H1 (cell line): Measurements from ENCODE around the gene FAM9B. TPM values are rescaled to one million over a fixed set of nuclear protein-coding genes. Genes with fewer than 3 reads are reported as not detected.

Source experiments
- CTCF ChIA-PET: fragments of 300-600 bp; sonication (Branson Sonifier 250); formaldehyde crosslinking; loops from one replicate; lab custom pipeline; 2021; ENCODE audit not compliant: partially characterized antibody; lab: Charles Lee
- POLR2A ChIA-PET: fragments of 300-600 bp; sonication (Branson Sonifier 250); formaldehyde crosslinking; loops from one replicate; lab custom pipeline; 2021; ENCODE audit warnings: inconsistent platforms; ENCODE audit not compliant: partially characterized antibody; lab: Charles Lee
- DNase-seq, 2 experiments: peaks; one replicate each; pipeline versions ENCODE4 v3.0.0 to v3.0.0-alpha.2; 2010 to 2022; ENCODE audit warnings: low spot score in 2 of 2, low read depth in 1 of 2, mixed read lengths in 1 of 2
- FAIRE-seq: peaks from 2 replicates; lab custom pipeline; 2011; peaks lifted over from hg19 to GRCh38; lab: Jason Lieb, UNC
- H2AFZ ChIP-seq: 2 replicates; pipeline ENCODE4 v1.8.1; 2012; ENCODE audit warnings: low read length, inconsistent platforms
- H2AK5ac ChIP-seq: 2 replicates; pipeline ENCODE4 v1.6.1; 2013; ENCODE audit warnings: low read depth, low read length
- H2BK120ac ChIP-seq: replicated peaks from 2 replicates; pipeline ENCODE3; 2013; ENCODE audit warnings: low read depth, low read length, inconsistent platforms
- H2BK12ac ChIP-seq: 2 replicates; pipeline ENCODE4 v1.6.1; 2013; ENCODE audit warnings: low read depth, low read length
- H2BK15ac ChIP-seq: 2 replicates; pipeline ENCODE4 v1.6.1; 2013; ENCODE audit warnings: low read length
- H2BK20ac ChIP-seq: 2 replicates; pipeline ENCODE4 v1.6.1; 2013; ENCODE audit warnings: low read length
- H2BK5ac ChIP-seq: 2 replicates; pipeline ENCODE4 v1.6.1; 2013; ENCODE audit warnings: low read depth, low read length
- H3K14ac ChIP-seq: 2 replicates; pipeline ENCODE4 v1.6.1; 2013; ENCODE audit warnings: inconsistent platforms; ENCODE audit not compliant: insufficient read length
- H3K18ac ChIP-seq: 2 replicates; pipeline ENCODE4 v1.6.1; 2013; ENCODE audit warnings: low read length; ENCODE audit errors: extremely low read depth
- H3K23ac ChIP-seq: 2 replicates; pipeline ENCODE4 v1.6.1; 2013; ENCODE audit warnings: inconsistent platforms; ENCODE audit not compliant: insufficient read length
- H3K23me2 ChIP-seq: 2 replicates; pipeline ENCODE4 v1.6.1; 2013; ENCODE audit warnings: low read depth, low read length
- H3K27ac ChIP-seq: 2 replicates; pipeline ENCODE4 v1.6.1; 2011; ENCODE audit warnings: low read depth, low read length, inconsistent platforms
- H3K27me3 ChIP-seq, 4 experiments: replicated peaks in 1 of 4; 1 replicate in 1 of 4; 2 replicates in 3 of 4; pipeline versions ENCODE4 v1.6.1 to v1.8.1; 2011 to 2013; ENCODE audit warnings: low read length in 3 of 4, mild to moderate bottlenecking in 3 of 4, inconsistent platforms in 2 of 4, mixed read lengths in 2 of 4, moderate library complexity in 1 of 4; ENCODE audit not compliant: control insufficient read depth in 3 of 4, insufficient read depth in 3 of 4; ENCODE audit errors: extremely low read depth in 1 of 4
- H3K36me3 ChIP-seq, 4 experiments: 2 replicates each; pipeline versions ENCODE4 v1.6.1 to v1.8.1; 2011 to 2013; ENCODE audit warnings: mild to moderate bottlenecking in 4 of 4, low read length in 3 of 4, moderate library complexity in 2 of 4, control low read depth in 1 of 4, inconsistent platforms in 1 of 4; ENCODE audit not compliant: insufficient read depth in 4 of 4, control insufficient read depth in 2 of 4
- H3K4ac ChIP-seq: replicated peaks from 2 replicates; pipeline ENCODE3; 2013; ENCODE audit warnings: low read length, low read depth, mixed read lengths, inconsistent platforms; ENCODE audit not compliant: insufficient read length
- H3K4me1 ChIP-seq, 4 experiments: replicated peaks in 1 of 4; 1 replicate in 1 of 4; 2 replicates in 3 of 4; pipeline versions ENCODE4 v1.6.1 to v1.8.1; 2011 to 2013; ENCODE audit warnings: low read length in 3 of 4, inconsistent platforms in 2 of 4, mixed read lengths in 1 of 4; ENCODE audit not compliant: insufficient read depth in 4 of 4, control insufficient read depth in 3 of 4
- H3K4me2 ChIP-seq, 2 experiments: 2 replicates each; pipeline versions ENCODE4 v1.6.1 to v1.8.1; 2011 to 2013; ENCODE audit warnings: low read depth in 2 of 2, low read length in 2 of 2, control low read depth in 1 of 2, inconsistent platforms in 1 of 2, mild to moderate bottlenecking in 1 of 2; ENCODE audit not compliant: insufficient read depth in 1 of 2
- H3K4me3 ChIP-seq, 4 experiments: fragments of 200-600, 300-600 bp in 1 of 4; sonication (generic), shearing (Covaris generic), sonication (Bioruptor Twin) in 1 of 4; 2 replicates each; pipeline versions ENCODE4 v1.5.1 to v1.8.1; 2011 to 2016; ENCODE audit warnings: low read length in 4 of 4, low read depth in 3 of 4, control low read depth in 2 of 4, inconsistent platforms in 2 of 4, mild to moderate bottlenecking in 2 of 4, mixed read lengths in 1 of 4, moderate library complexity in 1 of 4; ENCODE audit not compliant: insufficient read depth in 2 of 4; ENCODE audit errors: extremely low read depth in 1 of 4
- H3K56ac ChIP-seq: replicated peaks from 2 replicates; pipeline ENCODE3; 2013; ENCODE audit warnings: low read depth, mild to moderate bottlenecking, mixed read lengths, low read length, inconsistent platforms; ENCODE audit not compliant: insufficient read length
- H3K79me1 ChIP-seq: 2 replicates; pipeline ENCODE4 v1.6.1; 2013; ENCODE audit warnings: low read depth, low read length, control low read depth
- H3K79me2 ChIP-seq, 2 experiments: 2 replicates each; pipeline versions ENCODE4 v1.6.1 to v1.8.1; 2012 to 2013; ENCODE audit warnings: low read length in 2 of 2, mild to moderate bottlenecking in 2 of 2, inconsistent platforms in 1 of 2; ENCODE audit not compliant: insufficient read depth in 2 of 2, control insufficient read depth in 1 of 2
- H3K9ac ChIP-seq, 4 experiments: replicated peaks in 1 of 4; 1 replicate in 1 of 4; 2 replicates in 3 of 4; pipeline versions ENCODE4 v1.6.1 to v1.8.1; 2011 to 2013; ENCODE audit warnings: low read depth in 3 of 4, low read length in 3 of 4, control low read depth in 2 of 4, mild to moderate bottlenecking in 2 of 4, moderate library complexity in 2 of 4, inconsistent platforms in 1 of 4; ENCODE audit errors: extremely low read depth in 1 of 4
- H3K9me3 ChIP-seq, 2 experiments: 2 replicates each; pipeline versions ENCODE4 v1.6.1 to v1.8.1; 2012 to 2013; ENCODE audit warnings: mild to moderate bottlenecking in 2 of 2, moderate library complexity in 2 of 2, control low read depth in 1 of 2, inconsistent platforms in 1 of 2, low read depth in 1 of 2, low read length in 1 of 2, mixed read lengths in 1 of 2; ENCODE audit not compliant: insufficient read depth in 2 of 2
- H4K20me1 ChIP-seq, 2 experiments: replicated peaks in 1 of 2; 2 replicates each; pipeline versions ENCODE3 to v1.8.1; 2011 to 2013; ENCODE audit warnings: inconsistent platforms in 2 of 2, low read length in 2 of 2, mild to moderate bottlenecking in 1 of 2; ENCODE audit not compliant: insufficient read depth in 2 of 2, control insufficient read depth in 1 of 2
- H4K5ac ChIP-seq: 2 replicates; pipeline ENCODE4 v1.6.1; 2013; ENCODE audit warnings: low read length, low read depth, mixed read lengths, inconsistent platforms; ENCODE audit not compliant: insufficient read length
- H4K8ac ChIP-seq: 2 replicates; pipeline ENCODE4 v1.8.0; 2013; ENCODE audit warnings: mild to moderate bottlenecking, moderate library complexity, low read length, inconsistent platforms; ENCODE audit not compliant: insufficient read depth; ENCODE audit errors: extremely low read depth
- H4K91ac ChIP-seq: replicated peaks from 2 replicates; pipeline ENCODE3; 2013; ENCODE audit warnings: low read length, mixed read lengths, inconsistent platforms; ENCODE audit not compliant: insufficient read length
- NANOG ChIP-seq: IDR thresholded peaks from 2 replicates; pipeline ENCODE4 v1.6.1; 2011; ENCODE audit warnings: low read length, low read depth, mild to moderate bottlenecking, inconsistent platforms; ENCODE audit not compliant: insufficient read depth, poor library complexity, severe bottlenecking
- POU5F1 ChIP-seq: IDR thresholded peaks from 2 replicates; pipeline ENCODE4 v1.6.1; 2011; ENCODE audit warnings: low read depth, mild to moderate bottlenecking, low read length, moderate library complexity
- RBBP5 ChIP-seq: IDR thresholded peaks from 2 replicates; pipeline ENCODE4 v1.7.1; 2012; ENCODE audit warnings: low read depth, mild to moderate bottlenecking, inconsistent platforms, low read length, moderate library complexity, borderline replicate concordance
- SAP30 ChIP-seq: fragments of 300-600 bp; sonication (generic); IDR thresholded peaks from 2 replicates; pipeline ENCODE4 v1.7.1; 2012; ENCODE audit warnings: low read length, moderate library complexity, mild to moderate bottlenecking, inconsistent platforms; ENCODE audit not compliant: insufficient read depth, insufficient replicate concordance
- SIRT6 ChIP-seq: IDR thresholded peaks from one replicate; pipeline ENCODE4 v1.7.1; 2012; ENCODE audit warnings: low read length, inconsistent platforms
- SP1 ChIP-seq: IDR thresholded peaks from 2 replicates; pipeline ENCODE4 v1.6.1; 2011; ENCODE audit warnings: low read depth, low read length
- WGBS, 2 experiments: shearing (Covaris generic) in 1 of 2; methylation state at CpG; one replicate each; pipeline versions ENCODE4 v1.1.6 to v1.1.7; 2013 to 2015; ENCODE audit warnings: low lambda C conversion rate in 2 of 2, mixed read lengths in 2 of 2, inconsistent platforms in 1 of 2, low coverage in 1 of 2, missing lambda C conversion rate in 1 of 2; ENCODE audit not compliant: insufficient replicate concordance in 2 of 2, insufficient coverage in 1 of 2, insufficient read length in 1 of 2; ENCODE audit errors: extremely low coverage in 1 of 2, missing lambda C conversion rate in 1 of 2; 5-methylcytosine and 5-hydroxymethylcytosine counted together
- polyA plus RNA-seq, 7 experiments: library from polyadenylated mRNA; depleted of rRNA in 3 of 7; stranded (reverse) in 5 of 7; unstranded in 2 of 7; fragments of >200 nt in 5 of 7; fragments of 200-250 nt in 2 of 7; gene quantifications; 1 replicate in 5 of 7; 2 replicates in 1 of 7; 4 replicates in 1 of 7; pipeline versions ENCODE4 v1.2.1 to v1.2.3, GENCODE V29; 2011 to 2013; ENCODE audit warnings: missing spikeins in 2 of 7, mixed read lengths in 2 of 7
- total RNA-seq: library from RNA; stranded (reverse); fragmentation: NEBNext Ultra II Directional; extraction: Animal tissue kit (Norgen Biotek cat#: 25700); gene quantifications from 2 replicates; pipeline ENCODE4 v1.2.1, GENCODE V29; 2021
- TF ChIP-seq, protein P1 (sequence below): IDR thresholded peaks from 2 replicates; pipeline ENCODE4 v1.6.1; 2012; ENCODE audit warnings: low read length, inconsistent platforms

Gene FAM9B
- total and polyA plus RNA-seq, 2 of the 8 experiments (the other 6 are each of a cell fraction or from before 2014, with no cell fraction given): not detected

DNA sequence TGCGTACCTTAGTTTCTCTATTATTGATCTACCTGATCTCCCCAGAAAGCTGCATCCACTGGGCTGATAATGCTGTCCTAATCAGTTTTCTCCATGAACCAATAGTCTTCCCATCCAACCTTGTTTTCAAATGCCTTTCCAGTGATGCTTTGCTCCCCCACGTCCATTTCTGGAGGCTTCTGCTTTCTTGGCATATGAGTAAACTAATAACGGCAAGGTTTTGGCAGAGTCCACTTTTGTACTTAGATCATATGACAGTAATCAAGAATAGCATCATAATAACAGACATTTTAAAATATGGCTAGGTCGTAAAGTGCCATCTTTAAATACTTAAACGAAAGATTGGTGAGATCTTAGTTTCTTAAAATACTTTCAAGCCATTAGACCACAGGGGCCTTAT lies 38.4 kb upstream of the FAM9B start:
- Histone ChIP-seq H3K9ac (no peak overlapping the region), H4K5ac (no peak overlapping the region), H4K20me1 (no peaks in the 10 kb centered on the region), H3K4me1 (no peaks in the 10 kb centered on the region), H3K79me2 (no peaks in the 10 kb centered on the region), H2BK20ac (no peak overlapping the region), H2BK120ac (no peak overlapping the region), H2BK12ac (no peak overlapping the region), H2AK5ac (no peak overlapping the region), H3K4ac (no peak overlapping the region), H2BK15ac (no peak overlapping the region), H4K91ac (no peak overlapping the region), H4K8ac (no peak overlapping the region), H3K9me3 (no peaks in the 10 kb centered on the region), H3K23ac (no peak overlapping the region), H3K4me3 (no peak overlapping the region), H3K27me3 (no peaks in the 10 kb centered on the region), H3K36me3 (no peaks in the 10 kb centered on the region), H3K4me2 (no peak overlapping the region), H3K18ac (no peak overlapping the region), H3K27ac (no peak overlapping the region), H3K79me1 (no peaks in the 10 kb centered on the region), H3K23me2 (no peaks in the 10 kb centered on the region), H2AFZ (no peak overlapping the region), H3K14ac (no peak overlapping the region), H2BK5ac (no peak overlapping the region), H3K56ac (no peak overlapping the region)
- 90% methylated on average over 5 of the region's 5 CpGs; no CpG with 5 or more reads in 1 of the 2 experiments for WGBS, 2 experiments
- CTCF ChIA-PET: no interaction called here
- POLR2A ChIA-PET: no interaction called here
- DNase-seq (no peak), FAIRE-seq (no peak)
- no peak for TF ChIP-seq SAP30
- TF ChIP-seq NANOG: no peak
- TF ChIP-seq SIRT6: no peak
- no peak for TF ChIP-seq RBBP5
- no peak for TF ChIP-seq SP1
- TF ChIP-seq POU5F1: no peak
- TF ChIP-seq, protein P1, sequence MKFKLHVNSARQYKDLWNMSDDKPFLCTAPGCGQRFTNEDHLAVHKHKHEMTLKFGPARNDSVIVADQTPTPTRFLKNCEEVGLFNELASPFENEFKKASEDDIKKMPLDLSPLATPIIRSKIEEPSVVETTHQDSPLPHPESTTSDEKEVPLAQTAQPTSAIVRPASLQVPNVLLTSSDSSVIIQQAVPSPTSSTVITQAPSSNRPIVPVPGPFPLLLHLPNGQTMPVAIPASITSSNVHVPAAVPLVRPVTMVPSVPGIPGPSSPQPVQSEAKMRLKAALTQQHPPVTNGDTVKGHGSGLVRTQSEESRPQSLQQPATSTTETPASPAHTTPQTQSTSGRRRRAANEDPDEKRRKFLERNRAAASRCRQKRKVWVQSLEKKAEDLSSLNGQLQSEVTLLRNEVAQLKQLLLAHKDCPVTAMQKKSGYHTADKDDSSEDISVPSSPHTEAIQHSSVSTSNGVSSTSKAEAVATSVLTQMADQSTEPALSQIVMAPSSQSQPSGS: no peak
